ENCODE data around the gene ZDHHC11. TPM values are rescaled to one million over a fixed set of nuclear protein-coding genes. Genes with fewer than 3 reads are reported as not detected.
A peak's percentile ranks its signal among the peaks of the same experiment; 100 is the strongest.
"Not testable (repeated sequence)": the region's sequence is repeated elsewhere in the genome, so short reads cannot be mapped to it uniquely, and the experiment has no call there.

Gene ZDHHC11
- total RNA-seq, 2 donors from 2014 or later: 10.8 to 16.2 TPM

DNA sequence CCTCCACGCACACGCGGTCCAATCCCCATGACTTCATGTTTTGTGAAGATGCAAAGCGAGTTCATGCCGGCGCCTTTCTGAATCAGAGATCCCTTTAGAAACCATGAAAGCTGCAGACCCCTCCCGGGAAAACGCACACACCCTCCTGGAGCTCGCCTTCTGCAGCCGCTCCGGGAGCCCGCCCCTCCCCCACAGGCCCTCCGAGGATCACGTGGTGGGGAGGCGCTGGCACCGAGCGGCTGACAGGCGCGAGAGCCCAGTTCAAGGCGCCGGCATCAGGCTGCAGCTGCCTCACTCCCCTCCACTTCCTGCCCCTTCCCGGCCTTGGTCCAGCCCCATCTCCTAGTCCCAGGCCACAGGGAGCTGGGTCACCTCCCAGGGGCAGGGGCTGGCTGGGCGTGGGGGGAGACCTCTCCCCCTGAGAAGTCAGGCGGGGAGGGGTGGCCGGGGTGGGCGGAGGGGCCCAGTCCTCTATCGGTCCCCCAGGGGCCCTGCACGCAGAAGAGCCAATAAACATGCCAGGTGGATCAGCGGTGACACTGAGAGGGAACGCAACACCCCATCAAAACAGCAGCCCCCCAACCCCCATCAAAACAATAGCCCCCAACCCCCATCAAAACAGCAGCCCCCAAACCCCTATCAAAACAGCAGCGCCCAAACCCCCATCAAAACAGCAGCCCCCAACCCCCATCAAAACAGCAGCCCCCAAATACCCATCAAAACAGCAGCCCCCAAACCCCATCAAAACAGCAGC is 67.6 kb downstream of the ZDHHC11 start:
- not testable (repeated sequence) for H3K36me3 ChIP-seq, H3K9me3 ChIP-seq, H3K27me3 ChIP-seq
- Histone ChIP-seq H3K4me1 (peaks cover 0 to 21% of the 10 kb centered on the region in 2 donors), H3K4me3 (peak overlapping the region; percentile 75 to 81), H3K27ac (peak overlapping the region; percentile 84 to 90)
- DNase-seq (ENCODE audit: low spot score): peak; percentile 68

GRCh38 chr5:782356-782755 is 68.4 kb downstream of the ZDHHC11 start:
- peaks cover 0 to 21% of the 10 kb centered on the region in 2 donors for H3K4me1 ChIP-seq
- not testable (repeated sequence) for H3K27ac ChIP-seq; DNase-seq (ENCODE audit: low spot score); H3K27me3 ChIP-seq; H3K9me3 ChIP-seq; H3K4me3 ChIP-seq; H3K36me3 ChIP-seq

DNA sequence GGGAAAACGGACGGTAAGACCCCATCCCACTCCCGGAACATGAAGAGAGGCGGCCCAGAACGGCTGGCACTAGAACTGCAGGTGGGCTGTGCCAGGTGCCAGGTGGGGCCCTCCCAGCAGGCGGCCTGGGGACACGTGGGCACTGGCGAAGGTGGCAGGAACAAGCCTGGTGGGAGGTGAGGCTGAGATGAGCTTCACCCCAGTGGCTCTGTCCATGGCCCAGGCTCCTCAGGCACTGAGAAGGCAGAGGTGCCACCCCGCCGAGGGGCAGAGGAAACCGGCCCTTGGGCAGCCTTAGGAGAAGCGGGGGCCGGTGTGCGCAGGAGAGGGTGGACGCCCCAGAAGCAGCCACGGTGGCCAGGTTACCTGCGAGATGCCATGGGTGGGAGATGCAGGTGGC is 70.2 kb downstream of the ZDHHC11 start:
- H3K9me3 ChIP-seq, H3K27me3 ChIP-seq, H3K36me3 ChIP-seq, H3K4me3 ChIP-seq: not testable (repeated sequence)
- peaks cover 0 to 36% of the 10 kb centered on the region in 2 donors for H3K4me1 ChIP-seq
- peak overlapping the region; percentile 25 to 42 for H3K27ac ChIP-seq
- peak; percentile 50 for DNase-seq (ENCODE audit: low spot score)

GRCh38 chr5:778967-779366 is 71.8 kb downstream of the ZDHHC11 start:
- not testable (repeated sequence) for H3K27ac ChIP-seq; H3K36me3 ChIP-seq; H3K4me3 ChIP-seq; DNase-seq (ENCODE audit: low spot score); H3K27me3 ChIP-seq; H3K9me3 ChIP-seq
- peaks cover 0 to 41% of the 10 kb centered on the region in 2 donors for H3K4me1 ChIP-seq

DNA sequence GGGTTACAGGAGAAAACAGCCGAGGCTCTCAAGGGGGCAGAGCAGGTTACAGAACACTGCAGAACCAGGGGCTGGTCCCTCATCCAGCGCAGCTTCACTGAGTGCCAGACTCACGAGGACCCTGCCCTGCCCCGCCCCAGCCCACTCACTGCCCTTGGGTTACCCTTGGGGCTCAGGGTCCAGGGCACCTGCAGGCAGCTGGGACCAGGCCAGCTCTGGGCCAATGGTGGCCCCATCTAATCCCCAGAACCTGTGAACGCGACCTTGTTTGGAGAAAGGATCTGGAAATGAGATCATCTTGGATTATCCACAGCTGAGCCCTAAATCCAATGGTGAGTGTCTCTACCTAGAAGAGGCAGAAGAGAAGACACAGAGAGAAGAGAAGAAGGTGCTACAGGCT is 72.4 kb downstream of the ZDHHC11 start:
- H3K36me3 ChIP-seq; H3K4me3 ChIP-seq; H3K27ac ChIP-seq; DNase-seq (ENCODE audit: low spot score); H3K9me3 ChIP-seq; H3K27me3 ChIP-seq: not testable (repeated sequence)
- peaks cover 0 to 41% of the 10 kb centered on the region in 2 donors for H3K4me1 ChIP-seq

GRCh38 chr5:777756-778161 is 73.0 kb downstream of the ZDHHC11 start:
- Histone ChIP-seq H3K4me3 (no peak overlapping the region), H3K4me1 (peaks cover 0 to 42% of the 10 kb centered on the region in 2 donors), H3K27me3 (no peaks in the 10 kb centered on the region), H3K9me3 (no peaks in the 10 kb centered on the region), H3K27ac (peak overlapping the region in 1 of 2 donors; percentile 1), H3K36me3 (no peaks in the 10 kb centered on the region)
- DNase-seq (ENCODE audit: low spot score): peak; percentile 56
- TF ChIP-seq CTCF (IDR thresholded peaks at IDR 0.05): no peak

DNA sequence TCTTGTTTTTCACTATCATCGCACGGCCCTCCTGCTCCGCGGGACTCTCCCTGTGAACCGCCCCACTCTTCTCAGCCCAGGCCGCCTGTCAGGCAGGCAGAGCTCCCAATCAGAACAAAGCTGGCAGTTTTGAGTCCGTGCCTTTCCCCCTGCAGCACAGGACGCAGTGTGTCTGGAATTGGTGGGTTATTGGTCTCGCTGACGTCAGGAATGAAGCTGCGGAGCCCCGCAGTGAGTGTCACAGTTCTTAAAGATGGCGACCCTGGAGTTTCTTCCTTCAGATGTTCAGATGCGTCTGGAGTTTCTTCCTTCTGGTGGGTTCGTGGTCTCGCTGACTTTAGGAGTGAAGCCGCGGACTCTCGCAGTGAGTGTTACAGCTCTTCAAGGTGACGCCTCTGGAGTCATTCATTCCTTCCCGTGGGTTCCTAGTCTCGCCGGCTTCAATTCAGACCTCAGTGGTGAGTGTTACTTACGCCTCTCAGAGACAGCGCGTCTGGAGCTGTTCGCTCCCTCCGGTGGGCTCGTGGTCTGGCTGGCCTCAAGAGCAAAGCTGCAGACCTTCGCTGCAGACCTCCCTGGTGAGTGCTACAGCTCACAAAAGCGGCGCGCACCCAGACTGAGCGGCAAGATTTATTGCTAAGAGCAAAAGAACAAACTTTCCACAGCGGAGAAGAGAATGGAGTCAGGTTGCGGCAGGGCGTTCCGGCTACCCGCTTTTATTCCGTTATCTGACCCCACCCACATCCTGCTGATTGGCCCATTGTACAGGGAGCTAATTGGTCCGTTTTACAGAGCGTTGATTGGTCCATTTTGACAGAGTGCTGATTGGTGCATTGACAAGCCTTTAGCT is 73.7 kb downstream of the ZDHHC11 start:
- H3K4me1 ChIP-seq: peaks cover 0 to 48% of the 10 kb centered on the region in 2 donors
- H3K9me3 ChIP-seq: no peaks in the 10 kb centered on the region
- no peak overlapping the region for H3K4me3 ChIP-seq
- H3K36me3 ChIP-seq: no peaks in the 10 kb centered on the region
- H3K27me3 ChIP-seq: no peaks in the 10 kb centered on the region
- peak overlapping the region in 1 of 2 donors; percentile 57 for H3K27ac ChIP-seq
- DNase-seq (ENCODE audit: low spot score): no peak
- TF ChIP-seq CTCF (IDR thresholded peaks at IDR 0.05): no peak

DNA sequence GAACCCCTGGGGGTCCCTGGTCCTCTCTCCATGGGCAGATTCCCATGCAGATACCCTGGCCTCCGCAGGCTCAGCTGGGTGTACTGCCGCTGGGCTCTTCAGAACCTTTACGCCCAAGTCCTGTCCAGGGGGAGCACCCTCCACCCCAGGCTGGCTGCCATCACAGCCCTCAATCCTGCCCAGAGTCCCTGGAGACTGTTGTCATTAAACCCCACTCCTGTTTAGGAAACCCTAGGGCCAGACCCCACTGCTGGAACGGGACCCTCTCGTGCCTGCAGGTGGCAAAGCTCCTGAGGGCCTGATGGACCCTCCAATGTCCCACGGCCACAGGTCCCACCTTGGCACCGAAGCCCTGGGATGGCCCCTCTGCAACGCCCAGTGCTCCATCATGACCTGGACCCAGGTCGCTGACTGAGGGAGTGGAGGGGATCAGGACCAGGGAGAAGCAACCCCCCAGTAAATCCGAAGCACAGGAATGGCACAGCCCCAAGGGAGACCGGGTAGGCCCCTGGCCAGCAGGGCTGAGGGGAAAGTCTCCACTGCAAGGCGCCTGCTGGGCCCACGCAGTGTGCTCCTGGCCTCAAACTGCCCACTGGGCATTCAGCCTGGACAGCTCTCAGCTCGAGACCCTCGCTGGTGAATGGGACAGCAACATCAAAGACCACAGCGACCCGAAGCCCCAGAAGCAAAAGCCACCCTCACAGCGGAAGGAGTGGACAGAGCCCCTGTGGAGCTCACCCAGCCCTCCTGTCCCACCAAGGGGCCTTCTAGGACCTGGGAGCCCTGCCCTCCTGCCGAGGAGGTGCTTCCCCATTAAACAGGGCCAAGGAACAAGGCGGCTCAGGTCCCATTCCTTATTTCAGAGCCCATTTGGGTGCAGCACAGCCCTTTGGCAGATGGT is 74.6 kb downstream of the ZDHHC11 start:
- H3K27me3 ChIP-seq: no peaks in the 10 kb centered on the region
- H3K27ac ChIP-seq: peak overlapping the region; percentile 35 to 57
- no peak for DNase-seq (ENCODE audit: low spot score)
- no peak overlapping the region for H3K4me3 ChIP-seq
- H3K36me3 ChIP-seq: no peaks in the 10 kb centered on the region
- TF ChIP-seq CTCF (IDR thresholded peaks at IDR 0.05): no peak
- no peaks in the 10 kb centered on the region for H3K9me3 ChIP-seq
- H3K4me1 ChIP-seq: peaks cover 0 to 48% of the 10 kb centered on the region in 2 donors

DNA sequence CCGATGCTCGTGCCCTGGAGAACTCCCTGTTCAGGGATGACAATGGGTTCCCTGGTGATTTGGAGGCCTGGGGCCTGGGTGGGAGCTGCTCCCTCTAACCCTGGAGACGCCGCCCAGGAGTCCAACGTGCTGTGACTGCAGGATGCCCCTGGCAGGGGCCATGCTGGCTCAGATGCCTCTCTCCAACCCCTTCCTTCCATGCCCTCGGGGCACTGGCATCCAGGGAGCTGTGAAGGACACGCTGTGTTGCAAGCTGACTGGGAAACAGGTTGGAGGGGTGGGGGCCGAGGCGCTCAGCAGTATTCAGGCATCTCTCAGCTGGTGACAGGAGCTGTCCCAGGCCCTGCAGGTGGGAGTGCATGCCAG is 75.2 kb downstream of the ZDHHC11 start:
- H3K27ac ChIP-seq: peak overlapping the region; percentile 35 to 57
- DNase-seq (ENCODE audit: low spot score); H3K4me3 ChIP-seq; H3K27me3 ChIP-seq; H3K9me3 ChIP-seq; H3K36me3 ChIP-seq: not testable (repeated sequence)
- H3K4me1 ChIP-seq: peaks cover 0 to 48% of the 10 kb centered on the region in 2 donors

GRCh38 chr5:774854-775505 is 75.8 kb downstream of the ZDHHC11 start:
- H3K27ac ChIP-seq: peak overlapping the region; percentile 35 to 57
- not testable (repeated sequence) for H3K27me3 ChIP-seq; H3K4me3 ChIP-seq; DNase-seq (ENCODE audit: low spot score); H3K9me3 ChIP-seq; H3K36me3 ChIP-seq
- H3K4me1 ChIP-seq: peaks cover 0 to 49% of the 10 kb centered on the region in 2 donors
